Tibial nerve (tissue), 4 donors: ENCODE results near the gene ARPC1A.
"Not testable (repeated sequence)": the region's sequence is repeated elsewhere in the genome, so short reads cannot be mapped to it uniquely, and the experiment has no call there.

Source experiments
- EP300 ChIP-seq, 2 donors: sonication (generic); formaldehyde crosslinking; IDR thresholded peaks; one replicate each; pipeline ENCODE4 v1.6.1; 2017; ENCODE audit warnings: antibody characterized with exemption in 2 of 2, mild to moderate bottlenecking in 1 of 2
- POLR2A ChIP-seq, 2 donors: fragments of 450-650 bp; IDR thresholded peaks; one replicate each; pipeline ENCODE4 v1.6.1; 2017; ENCODE audit warnings: antibody characterized with exemption in 2 of 2, mild to moderate bottlenecking in 2 of 2, moderate library complexity in 2 of 2
- TF ChIP-seq, protein P1 (sequence below), 5 experiments: fragments of 200-600 bp in 3 of 5; fragments of 450-650 bp in 2 of 5; sonication (generic) in 3 of 5; IDR thresholded peaks; one replicate each; pipeline ENCODE4 v1.5.1; 2016 to 2019; ENCODE audit warnings: antibody characterized with exemption in 5 of 5, mild to moderate bottlenecking in 3 of 5, moderate library complexity in 2 of 5

DNA sequence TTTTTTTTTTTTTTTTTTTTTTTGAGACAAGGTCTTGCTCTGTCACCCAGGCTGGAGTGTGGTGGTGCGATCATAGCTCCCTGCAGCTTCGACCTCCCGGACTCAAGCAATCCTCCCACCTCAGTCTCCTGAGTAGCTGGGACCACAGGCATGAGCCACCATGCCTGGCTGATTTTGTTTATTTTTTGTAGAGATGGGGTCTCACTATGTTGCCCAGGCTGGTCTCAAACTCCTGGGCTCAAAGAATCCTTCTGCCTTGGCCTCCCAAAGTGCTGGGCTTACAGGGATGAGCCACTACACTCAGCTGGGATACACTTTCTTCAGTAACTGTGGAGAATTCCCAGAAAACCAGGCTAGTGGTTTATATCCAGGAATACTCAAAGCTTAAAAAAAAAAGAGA, 24.9 kb downstream of the ARPC1A start:
- TF ChIP-seq, protein P1, sequence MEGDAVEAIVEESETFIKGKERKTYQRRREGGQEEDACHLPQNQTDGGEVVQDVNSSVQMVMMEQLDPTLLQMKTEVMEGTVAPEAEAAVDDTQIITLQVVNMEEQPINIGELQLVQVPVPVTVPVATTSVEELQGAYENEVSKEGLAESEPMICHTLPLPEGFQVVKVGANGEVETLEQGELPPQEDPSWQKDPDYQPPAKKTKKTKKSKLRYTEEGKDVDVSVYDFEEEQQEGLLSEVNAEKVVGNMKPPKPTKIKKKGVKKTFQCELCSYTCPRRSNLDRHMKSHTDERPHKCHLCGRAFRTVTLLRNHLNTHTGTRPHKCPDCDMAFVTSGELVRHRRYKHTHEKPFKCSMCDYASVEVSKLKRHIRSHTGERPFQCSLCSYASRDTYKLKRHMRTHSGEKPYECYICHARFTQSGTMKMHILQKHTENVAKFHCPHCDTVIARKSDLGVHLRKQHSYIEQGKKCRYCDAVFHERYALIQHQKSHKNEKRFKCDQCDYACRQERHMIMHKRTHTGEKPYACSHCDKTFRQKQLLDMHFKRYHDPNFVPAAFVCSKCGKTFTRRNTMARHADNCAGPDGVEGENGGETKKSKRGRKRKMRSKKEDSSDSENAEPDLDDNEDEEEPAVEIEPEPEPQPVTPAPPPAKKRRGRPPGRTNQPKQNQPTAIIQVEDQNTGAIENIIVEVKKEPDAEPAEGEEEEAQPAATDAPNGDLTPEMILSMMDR (IDR thresholded peaks at IDR 0.05), result not testable (repeated sequence)
- TF ChIP-seq POLR2A, EP300 (IDR thresholded peaks at IDR 0.05): not testable (repeated sequence)
